Measurements from ENCODE around the gene WNK1.

- no peak for TF ChIP-seq CTCF (conservative IDR thresholded peaks at IDR 0.05; ENCODE audit: low read length)
- no peak for TF ChIP-seq EZH2phosphoT487 (IDR thresholded peaks at IDR 0.05; ENCODE audit: borderline replicate concordance, low read depth, low read length)
Measured at GRCh38 chr12:823028-823698, 70.8 kb downstream of the WNK1 start.
